ENCODE results near the gene AVPR1B. TPM values are rescaled to one million over a fixed set of nuclear protein-coding genes. Genes with fewer than 3 reads are reported as not detected.

Gene AVPR1B
- total and polyA plus RNA-seq, 8 donors: 0.08 to 0.11 (median 0.10) TPM; not detected in 5

- H3K27ac ChIP-seq: no peak overlapping the region
- no peaks in the 10 kb centered on the region for H3K4me1 ChIP-seq
- TF ChIP-seq CTCF (IDR thresholded peaks at IDR 0.05): no peak
- no peak for ATAC-seq
- H3K4me3 ChIP-seq: no peak overlapping the region
- no peaks in the 10 kb centered on the region for H3K36me3 ChIP-seq
- intact Hi-C loops (cut with DNase I): no loop called here
- no peaks in the 10 kb centered on the region for H3K9me3 ChIP-seq
- DNase-seq: no peak
- no peaks in the 10 kb centered on the region for H3K27me3 ChIP-seq
These were observed 56.3 kb downstream of the AVPR1B start for GRCh38 chr1:206060844-206061243.

Other genes starting within 250 kb of the AVPR1B start
- gene SLC26A9, start 173.9 kb downstream of the AVPR1B start, total RNA-seq: 10 to 100 TPM in 1 of 2 donors, 1 to 10 TPM in 1; 7.6 to 42.5 TPM
- gene SLC26A9, start 173.9 kb downstream of the AVPR1B start, polyA plus RNA-seq (ENCODE audit: insufficient read length in 6 of 6): 1 to 10 TPM; 4.1 to 8.5 (median 6.2) TPM
- gene RAB7B, start 114.0 kb downstream of the AVPR1B start, total RNA-seq: 10 to 100 TPM; 13.4 to 14.2 TPM
- gene RAB7B, start 114.0 kb downstream of the AVPR1B start, polyA plus RNA-seq (ENCODE audit: insufficient read length in 6 of 6): 1 to 10 TPM; 3.2 to 4.8 (median 3.7) TPM
- gene CTSE, start 93.5 kb downstream of the AVPR1B start, total RNA-seq: 100 to 1,000 TPM; 191 to 624 TPM
- gene CTSE, start 93.5 kb downstream of the AVPR1B start, polyA plus RNA-seq (ENCODE audit: insufficient read length in 6 of 6): under 1 TPM; 0.35 to 0.93 (median 0.53) TPM
- gene RHEX, start 64.2 kb downstream of the AVPR1B start, total RNA-seq: 1 to 10 TPM; 1.1 to 2.4 TPM
- gene RHEX, start 64.2 kb downstream of the AVPR1B start, polyA plus RNA-seq (ENCODE audit: insufficient read length in 6 of 6): under 1 TPM in 5 of 6 donors, not detected in 1; 0.18 to 0.44 (median 0.30) TPM
- gene FAM72A, start 85.5 kb upstream of the AVPR1B start, total RNA-seq: 1 to 10 TPM; 3.9 to 5.0 TPM
- 1 to 10 TPM; 5.2 to 7.7 (median 7.2) TPM for gene FAM72A, start 85.5 kb upstream of the AVPR1B start, polyA plus RNA-seq (ENCODE audit: insufficient read length in 6 of 6)
- 10 to 100 TPM; 63.8 to 65.4 TPM for gene SRGAP2, start 86.2 kb upstream of the AVPR1B start, total RNA-seq
- gene SRGAP2, start 86.2 kb upstream of the AVPR1B start, polyA plus RNA-seq (ENCODE audit: insufficient read length in 6 of 6): 10 to 100 TPM; 58.9 to 72.4 (median 64.0) TPM

Measured in left lung (tissue), 10 donors.